Liver (tissue), 3 donors: ENCODE data around the gene DNM3.

ENCODE experiments used
- EGR1 ChIP-seq, 2 donors: IDR thresholded peaks; 2 replicates each; pipeline ENCODE4 v1.6.1; 2016 to 2018; ENCODE audit warnings: antibody characterized with exemption in 2 of 2, low read depth in 2 of 2
- FOXA1 ChIP-seq: IDR thresholded peaks from 2 replicates; pipeline ENCODE4 v1.6.1; 2016; ENCODE audit warnings: antibody characterized with exemption
- GABPA ChIP-seq, 2 donors: IDR thresholded peaks in 1 of 2; conservative IDR thresholded peaks in 1 of 2; 2 replicates each; pipeline ENCODE4 v1.6.1; 2016; ENCODE audit warnings: antibody characterized with exemption in 2 of 2, mild to moderate bottlenecking in 1 of 2, moderate library complexity in 1 of 2
- TAF1 ChIP-seq: conservative IDR thresholded peaks from 2 replicates; pipeline ENCODE4 v1.6.1; 2016; ENCODE audit warnings: antibody characterized with exemption, mild to moderate bottlenecking
- TF ChIP-seq, protein P1 (sequence below): fragments of 150-350 bp; IDR thresholded peaks from 2 replicates; pipeline ENCODE4 v1.5.1; 2017; ENCODE audit warnings: improper control_type of control experiment, low read depth, low read length; ENCODE audit not compliant: missing input control
- TF ChIP-seq, protein P2 (sequence below): IDR thresholded peaks from 2 replicates; pipeline ENCODE4 v1.6.1; 2016; ENCODE audit warnings: antibody characterized with exemption, mild to moderate bottlenecking
- donor health status: healthy.
- donor health status: healthy.

DNA sequence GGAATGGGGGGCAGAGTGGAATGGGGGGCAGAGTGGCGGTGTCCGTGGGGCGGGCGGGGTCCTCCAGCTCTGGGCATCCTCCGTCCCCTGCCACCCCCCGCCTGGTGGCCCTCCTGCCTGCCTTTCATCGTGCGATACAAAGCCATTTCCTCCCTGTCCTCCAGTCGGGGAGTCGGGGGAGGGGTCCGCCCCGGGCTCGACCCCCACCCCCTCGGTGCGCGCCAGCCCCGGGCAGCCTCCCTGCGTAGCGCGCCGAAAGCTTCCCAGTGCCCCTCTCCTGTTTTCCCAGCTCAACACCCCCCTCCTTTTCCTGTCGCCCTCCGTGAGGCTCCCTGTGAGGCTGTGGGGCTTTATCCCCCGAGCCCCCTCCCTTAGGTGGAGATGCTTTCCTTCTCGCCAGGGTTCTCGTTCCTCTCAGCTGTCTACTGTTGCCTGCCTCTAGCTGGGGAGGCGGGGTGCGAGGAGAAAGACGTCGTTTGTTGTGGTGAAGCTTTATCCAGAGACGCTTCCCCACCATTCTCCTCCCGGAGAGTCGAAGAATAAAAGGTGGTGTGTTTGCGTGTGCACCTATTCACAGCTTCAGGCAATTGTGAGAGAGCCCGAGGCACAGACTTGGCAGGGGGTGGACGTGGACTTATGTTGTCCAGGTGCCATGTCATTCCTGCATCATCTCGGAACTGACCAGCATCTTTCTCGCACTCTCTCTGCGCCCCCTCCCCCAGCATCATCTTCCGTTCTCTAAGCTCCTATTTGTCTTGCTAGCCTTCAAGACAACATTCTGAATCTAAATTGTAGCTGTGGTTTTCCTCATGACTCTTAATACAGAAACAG lies 848 bp downstream of the DNM3 start:
- TF ChIP-seq, protein P1, sequence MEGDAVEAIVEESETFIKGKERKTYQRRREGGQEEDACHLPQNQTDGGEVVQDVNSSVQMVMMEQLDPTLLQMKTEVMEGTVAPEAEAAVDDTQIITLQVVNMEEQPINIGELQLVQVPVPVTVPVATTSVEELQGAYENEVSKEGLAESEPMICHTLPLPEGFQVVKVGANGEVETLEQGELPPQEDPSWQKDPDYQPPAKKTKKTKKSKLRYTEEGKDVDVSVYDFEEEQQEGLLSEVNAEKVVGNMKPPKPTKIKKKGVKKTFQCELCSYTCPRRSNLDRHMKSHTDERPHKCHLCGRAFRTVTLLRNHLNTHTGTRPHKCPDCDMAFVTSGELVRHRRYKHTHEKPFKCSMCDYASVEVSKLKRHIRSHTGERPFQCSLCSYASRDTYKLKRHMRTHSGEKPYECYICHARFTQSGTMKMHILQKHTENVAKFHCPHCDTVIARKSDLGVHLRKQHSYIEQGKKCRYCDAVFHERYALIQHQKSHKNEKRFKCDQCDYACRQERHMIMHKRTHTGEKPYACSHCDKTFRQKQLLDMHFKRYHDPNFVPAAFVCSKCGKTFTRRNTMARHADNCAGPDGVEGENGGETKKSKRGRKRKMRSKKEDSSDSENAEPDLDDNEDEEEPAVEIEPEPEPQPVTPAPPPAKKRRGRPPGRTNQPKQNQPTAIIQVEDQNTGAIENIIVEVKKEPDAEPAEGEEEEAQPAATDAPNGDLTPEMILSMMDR, result no peak
- TF ChIP-seq GABPA (IDR thresholded peaks at IDR 0.05 in 1 of 2, conservative IDR thresholded peaks at IDR 0.05 in 1 of 2), result no peak
- TF ChIP-seq, protein P2, sequence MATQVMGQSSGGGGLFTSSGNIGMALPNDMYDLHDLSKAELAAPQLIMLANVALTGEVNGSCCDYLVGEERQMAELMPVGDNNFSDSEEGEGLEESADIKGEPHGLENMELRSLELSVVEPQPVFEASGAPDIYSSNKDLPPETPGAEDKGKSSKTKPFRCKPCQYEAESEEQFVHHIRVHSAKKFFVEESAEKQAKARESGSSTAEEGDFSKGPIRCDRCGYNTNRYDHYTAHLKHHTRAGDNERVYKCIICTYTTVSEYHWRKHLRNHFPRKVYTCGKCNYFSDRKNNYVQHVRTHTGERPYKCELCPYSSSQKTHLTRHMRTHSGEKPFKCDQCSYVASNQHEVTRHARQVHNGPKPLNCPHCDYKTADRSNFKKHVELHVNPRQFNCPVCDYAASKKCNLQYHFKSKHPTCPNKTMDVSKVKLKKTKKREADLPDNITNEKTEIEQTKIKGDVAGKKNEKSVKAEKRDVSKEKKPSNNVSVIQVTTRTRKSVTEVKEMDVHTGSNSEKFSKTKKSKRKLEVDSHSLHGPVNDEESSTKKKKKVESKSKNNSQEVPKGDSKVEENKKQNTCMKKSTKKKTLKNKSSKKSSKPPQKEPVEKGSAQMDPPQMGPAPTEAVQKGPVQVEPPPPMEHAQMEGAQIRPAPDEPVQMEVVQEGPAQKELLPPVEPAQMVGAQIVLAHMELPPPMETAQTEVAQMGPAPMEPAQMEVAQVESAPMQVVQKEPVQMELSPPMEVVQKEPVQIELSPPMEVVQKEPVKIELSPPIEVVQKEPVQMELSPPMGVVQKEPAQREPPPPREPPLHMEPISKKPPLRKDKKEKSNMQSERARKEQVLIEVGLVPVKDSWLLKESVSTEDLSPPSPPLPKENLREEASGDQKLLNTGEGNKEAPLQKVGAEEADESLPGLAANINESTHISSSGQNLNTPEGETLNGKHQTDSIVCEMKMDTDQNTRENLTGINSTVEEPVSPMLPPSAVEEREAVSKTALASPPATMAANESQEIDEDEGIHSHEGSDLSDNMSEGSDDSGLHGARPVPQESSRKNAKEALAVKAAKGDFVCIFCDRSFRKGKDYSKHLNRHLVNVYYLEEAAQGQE, result no peak
- no peak for TF ChIP-seq FOXA1
- no peak for TF ChIP-seq TAF1
- TF ChIP-seq EGR1 (IDR thresholded peaks at IDR 0.05; ENCODE audit: low read depth in 2 of 2), result no peak
